ENCODE data around the gene NCKAP5.

The NCKAP5 gene

DNA sequence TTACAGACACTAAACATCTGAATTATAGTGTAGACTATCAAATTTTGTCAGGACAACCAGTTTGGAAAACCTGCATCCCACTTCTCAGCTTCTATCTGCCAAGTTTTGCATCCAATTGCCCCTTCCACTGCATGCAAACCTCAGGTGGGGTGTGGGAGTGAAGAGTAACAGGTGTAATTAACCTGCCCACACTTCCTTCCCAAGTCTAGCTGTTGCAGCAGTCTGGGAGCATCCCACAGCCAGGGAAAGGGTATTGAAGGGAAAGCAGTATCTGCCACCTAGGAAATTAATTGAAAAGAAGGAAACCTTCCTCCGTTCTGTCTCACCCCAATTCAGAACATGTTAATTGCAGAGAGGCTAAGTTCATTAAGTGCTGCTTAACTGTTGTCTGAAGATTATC, 189.9 kb downstream of the NCKAP5 start:
- TF ChIP-seq, protein P1, sequence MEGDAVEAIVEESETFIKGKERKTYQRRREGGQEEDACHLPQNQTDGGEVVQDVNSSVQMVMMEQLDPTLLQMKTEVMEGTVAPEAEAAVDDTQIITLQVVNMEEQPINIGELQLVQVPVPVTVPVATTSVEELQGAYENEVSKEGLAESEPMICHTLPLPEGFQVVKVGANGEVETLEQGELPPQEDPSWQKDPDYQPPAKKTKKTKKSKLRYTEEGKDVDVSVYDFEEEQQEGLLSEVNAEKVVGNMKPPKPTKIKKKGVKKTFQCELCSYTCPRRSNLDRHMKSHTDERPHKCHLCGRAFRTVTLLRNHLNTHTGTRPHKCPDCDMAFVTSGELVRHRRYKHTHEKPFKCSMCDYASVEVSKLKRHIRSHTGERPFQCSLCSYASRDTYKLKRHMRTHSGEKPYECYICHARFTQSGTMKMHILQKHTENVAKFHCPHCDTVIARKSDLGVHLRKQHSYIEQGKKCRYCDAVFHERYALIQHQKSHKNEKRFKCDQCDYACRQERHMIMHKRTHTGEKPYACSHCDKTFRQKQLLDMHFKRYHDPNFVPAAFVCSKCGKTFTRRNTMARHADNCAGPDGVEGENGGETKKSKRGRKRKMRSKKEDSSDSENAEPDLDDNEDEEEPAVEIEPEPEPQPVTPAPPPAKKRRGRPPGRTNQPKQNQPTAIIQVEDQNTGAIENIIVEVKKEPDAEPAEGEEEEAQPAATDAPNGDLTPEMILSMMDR (IDR thresholded peaks at IDR 0.05; ENCODE audit: insufficient read depth, low read depth, low read length, missing control alignments): no peak
- H3K4me3 ChIP-seq (ENCODE audit: low read length): no peak overlapping the region
- no peak for DNase-seq (ENCODE audit: low read depth)

DNA sequence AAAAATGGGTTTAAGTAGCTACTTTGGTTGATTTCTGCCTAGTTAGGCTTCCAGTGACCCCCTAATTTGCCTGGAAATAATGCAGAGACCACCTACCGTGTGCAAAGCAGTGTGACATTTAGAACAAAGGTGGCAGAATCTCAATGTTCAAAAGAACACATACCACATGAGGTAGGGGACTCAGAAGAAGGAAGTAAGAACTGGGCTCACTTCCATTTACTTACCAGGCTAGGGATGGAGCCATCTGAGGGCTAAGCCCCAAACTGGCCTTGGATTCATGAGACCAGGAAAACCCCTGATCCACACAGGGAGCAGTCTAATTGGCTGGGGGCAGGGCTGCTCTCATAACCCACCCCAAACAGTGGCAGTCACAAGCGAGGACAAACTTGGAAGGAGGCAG, 190.7 kb downstream of the NCKAP5 start:
- TF ChIP-seq, protein P1 (IDR thresholded peaks at IDR 0.05; ENCODE audit: insufficient read depth, low read depth, low read length, missing control alignments): no peak
- DNase-seq (ENCODE audit: low read depth): no peak
- H3K4me3 ChIP-seq (ENCODE audit: low read length): no peak overlapping the region

DNA sequence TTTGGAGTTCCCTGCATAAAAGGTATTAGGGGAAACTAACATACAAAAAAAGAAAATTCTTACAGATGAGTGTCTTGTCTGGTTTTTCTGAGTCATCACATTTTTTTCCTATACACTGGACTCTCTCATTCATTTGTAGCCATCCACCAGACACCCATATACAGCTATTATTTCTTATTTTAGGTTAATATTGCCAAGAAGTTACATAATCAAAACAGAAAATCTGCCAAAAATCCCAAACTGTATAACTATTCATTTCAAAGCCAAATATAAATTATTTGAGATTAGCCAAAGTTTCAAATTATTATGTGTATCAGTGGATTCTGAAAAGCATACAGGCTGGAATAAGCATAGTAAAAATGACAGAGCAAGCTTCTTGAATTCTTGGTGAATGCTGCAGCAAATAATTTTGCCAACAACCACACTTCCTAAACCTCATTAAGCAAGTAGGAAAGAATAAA, 191.2 kb downstream of the NCKAP5 start:
- peak; percentile 59 for DNase-seq (ENCODE audit: low read depth)

DNA sequence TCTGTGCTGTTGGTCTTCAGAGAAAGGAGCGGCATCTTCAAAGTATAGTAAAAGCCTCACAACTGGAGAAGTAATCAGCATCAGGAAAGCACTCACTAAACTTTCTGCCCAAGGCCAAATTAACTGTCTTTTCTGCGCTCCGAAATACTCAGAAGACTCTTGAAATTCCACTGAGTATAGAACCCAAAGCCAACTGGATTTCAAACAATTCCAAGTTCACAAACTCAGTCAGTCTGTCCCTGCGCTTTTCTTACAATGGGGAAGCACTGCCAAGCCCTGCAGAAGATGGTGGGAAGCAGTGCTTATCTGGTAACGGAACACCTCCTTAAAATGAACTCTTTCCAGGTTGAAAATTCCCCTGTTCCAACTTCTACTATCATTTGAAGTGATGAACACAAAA, 193.5 kb downstream of the NCKAP5 start:
- TF ChIP-seq, protein P1 (IDR thresholded peaks at IDR 0.05; ENCODE audit: insufficient read depth, low read depth, low read length, missing control alignments): no peak
- no peak for DNase-seq (ENCODE audit: low read depth)
- no peak overlapping the region for H3K4me3 ChIP-seq (ENCODE audit: low read length)

More for the DNA sequence above, 191.2 kb downstream of the NCKAP5 start:
- TF ChIP-seq, protein P1 (IDR thresholded peaks at IDR 0.05; ENCODE audit: insufficient read depth, low read depth, low read length, missing control alignments): no peak
- H3K4me3 ChIP-seq (ENCODE audit: low read length): no peak overlapping the region

DNA sequence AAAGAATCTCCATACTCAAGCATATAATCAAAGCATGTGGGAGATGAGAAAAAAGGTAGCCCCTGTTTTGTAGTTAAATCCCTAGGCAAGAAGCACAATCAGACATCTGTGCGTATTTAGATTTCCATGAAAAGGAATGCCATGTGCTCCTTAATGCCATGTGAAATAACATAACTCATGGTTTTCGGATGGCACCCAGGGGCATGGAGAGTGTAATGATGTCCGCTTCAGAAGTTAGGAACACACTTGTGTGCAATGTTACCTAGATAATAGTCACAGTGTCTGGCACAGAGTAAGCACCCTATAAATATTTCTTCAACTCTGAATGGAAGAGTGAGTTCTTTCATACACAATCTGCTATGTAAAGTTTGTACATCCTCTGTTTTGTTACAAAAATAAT, 197.0 kb downstream of the NCKAP5 start:
- H3K4me3 ChIP-seq (ENCODE audit: low read length): no peak overlapping the region
- DNase-seq (ENCODE audit: low read depth): no peak
- TF ChIP-seq, protein P1 (IDR thresholded peaks at IDR 0.05; ENCODE audit: insufficient read depth, low read depth, low read length, missing control alignments): no peak

DNA sequence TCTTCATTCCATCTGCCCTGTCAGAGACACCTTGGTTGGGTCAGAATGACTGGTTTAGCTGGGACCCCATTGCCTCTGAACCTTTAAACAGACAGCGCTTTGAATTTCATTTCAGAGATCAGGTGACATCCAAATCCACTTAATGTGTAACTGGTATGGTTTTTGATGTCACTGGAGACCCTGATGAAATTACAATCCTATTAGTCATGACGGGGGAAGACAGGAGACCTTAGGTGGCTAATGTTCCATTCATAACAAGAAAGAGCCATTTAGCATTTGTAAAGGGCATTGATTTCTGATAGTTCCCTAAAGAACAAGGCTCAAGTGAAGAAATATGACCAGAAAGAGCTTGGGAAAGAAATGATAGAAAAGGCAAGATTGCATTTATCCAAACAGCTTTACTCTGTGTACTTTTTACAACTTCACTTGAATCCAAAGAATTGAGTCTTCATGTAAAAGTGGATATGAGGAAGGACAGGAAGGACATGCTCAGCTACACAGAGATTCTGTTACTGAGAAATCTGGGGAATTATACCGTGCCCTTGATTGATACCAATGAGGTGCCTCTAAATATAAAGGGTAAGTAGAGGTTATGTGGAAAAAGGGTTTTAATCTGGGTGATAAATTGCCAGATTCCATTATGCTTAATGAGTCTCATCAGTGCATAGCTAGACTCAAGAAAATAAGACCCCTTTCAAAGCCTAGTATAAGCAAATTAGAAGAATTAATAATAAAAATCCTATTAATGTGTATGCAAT, 198.2 kb downstream of the NCKAP5 start:
- DNase-seq (ENCODE audit: low read depth): no peak
- no peak overlapping the region for H3K4me3 ChIP-seq (ENCODE audit: low read length)
- TF ChIP-seq, protein P1 (IDR thresholded peaks at IDR 0.05; ENCODE audit: insufficient read depth, low read depth, low read length, missing control alignments): no peak

DNA sequence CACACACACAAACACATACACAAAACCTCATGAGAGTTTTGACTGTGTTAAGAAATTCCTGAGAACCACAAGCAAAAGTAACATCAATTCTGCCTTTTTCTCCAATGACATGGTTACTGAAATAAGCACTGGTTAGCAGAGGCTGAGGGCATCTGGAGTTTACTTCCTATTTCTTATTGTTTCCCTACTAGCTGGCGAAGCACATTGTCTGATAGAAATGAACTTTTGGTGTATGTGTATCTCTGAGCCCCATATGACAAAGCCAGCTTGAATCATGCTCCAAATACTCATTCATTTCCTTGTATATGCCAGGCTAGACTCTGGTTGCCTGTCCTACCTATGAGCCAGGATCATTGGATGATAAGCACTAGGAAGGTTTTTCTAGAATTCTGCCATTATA, 203.1 kb downstream of the NCKAP5 start:
- no peak overlapping the region for H3K4me3 ChIP-seq (ENCODE audit: low read length)
- TF ChIP-seq, protein P1 (IDR thresholded peaks at IDR 0.05; ENCODE audit: insufficient read depth, low read depth, low read length, missing control alignments): no peak
- DNase-seq (ENCODE audit: low read depth): peak; percentile 67
